GM18519 (cell line): ENCODE measurements around the gene A2ML1.
"Not testable (repeated sequence)": the region's sequence is repeated elsewhere in the genome, so short reads cannot be mapped to it uniquely, and the experiment has no call there.

Experiments
- ATAC-seq: cut with Tn5 transposase; IDR thresholded peaks from one replicate; pipeline ENCODE4 v1.9.1; 2021; ENCODE audit warnings: mild to moderate bottlenecking, moderate library complexity; ENCODE audit not compliant: unreplicated experiment, low FRiP score

A2ML1 gene

GRCh38 chr12:8816448-8817050, 5.9 kb upstream of the A2ML1 start:
- no peak for ATAC-seq

DNA sequence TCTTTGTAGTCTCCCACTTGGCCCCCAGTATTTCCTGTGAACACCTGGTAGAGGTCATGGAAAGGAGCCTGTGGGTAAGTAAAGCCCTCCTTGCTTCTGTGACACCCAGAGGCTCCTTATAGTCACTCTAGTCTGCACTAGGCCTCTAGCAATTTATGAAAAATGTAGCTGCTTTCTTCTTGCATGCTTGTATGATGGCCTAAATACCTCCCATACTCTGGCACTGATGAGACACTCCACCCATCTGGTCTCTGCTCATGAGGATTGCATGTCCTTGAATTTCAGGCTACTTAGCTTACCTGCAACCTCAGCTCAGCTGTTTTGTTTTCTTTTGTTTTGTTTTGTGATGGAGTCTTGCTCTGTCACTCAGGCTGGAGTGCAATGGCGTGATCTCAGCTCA, 4.6 kb upstream of the A2ML1 start:
- no peak for ATAC-seq

DNA sequence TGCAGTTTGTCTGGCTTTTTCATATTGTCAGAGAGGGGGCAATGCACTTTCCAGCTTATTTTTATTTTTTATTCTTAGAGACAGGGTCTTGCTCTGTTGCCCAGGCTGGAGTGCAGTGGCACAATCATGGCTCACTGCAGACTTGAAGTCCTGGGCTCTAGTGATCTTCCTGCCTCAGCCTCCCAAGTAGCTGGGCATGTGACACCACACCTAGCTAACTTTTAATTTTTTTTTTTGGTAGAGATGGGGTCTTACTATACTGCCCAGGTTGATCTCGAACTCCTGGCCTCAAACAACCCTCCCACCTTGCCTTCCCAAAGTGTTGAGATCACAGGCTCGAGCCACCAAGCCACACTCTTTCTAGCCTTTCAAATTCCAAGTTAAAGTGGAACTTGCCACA, 3.9 kb upstream of the A2ML1 start:
- ATAC-seq: no peak

DNA sequence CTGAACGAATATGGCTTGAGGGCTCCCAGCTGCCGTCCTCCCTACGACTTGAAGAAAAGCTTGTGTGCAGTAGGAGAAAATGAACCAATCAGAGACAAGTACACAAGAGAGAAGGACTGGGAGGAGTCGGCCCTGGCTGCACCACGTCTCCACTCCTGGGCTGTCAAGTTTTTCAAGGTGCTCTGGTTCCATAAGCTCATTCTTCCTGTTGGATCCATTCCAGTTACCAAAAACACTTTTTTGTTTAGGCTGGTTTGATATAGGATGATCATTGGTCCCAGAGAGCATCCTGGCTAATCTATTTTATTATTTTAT, 2.8 kb upstream of the A2ML1 start:
- ATAC-seq: no peak

DNA sequence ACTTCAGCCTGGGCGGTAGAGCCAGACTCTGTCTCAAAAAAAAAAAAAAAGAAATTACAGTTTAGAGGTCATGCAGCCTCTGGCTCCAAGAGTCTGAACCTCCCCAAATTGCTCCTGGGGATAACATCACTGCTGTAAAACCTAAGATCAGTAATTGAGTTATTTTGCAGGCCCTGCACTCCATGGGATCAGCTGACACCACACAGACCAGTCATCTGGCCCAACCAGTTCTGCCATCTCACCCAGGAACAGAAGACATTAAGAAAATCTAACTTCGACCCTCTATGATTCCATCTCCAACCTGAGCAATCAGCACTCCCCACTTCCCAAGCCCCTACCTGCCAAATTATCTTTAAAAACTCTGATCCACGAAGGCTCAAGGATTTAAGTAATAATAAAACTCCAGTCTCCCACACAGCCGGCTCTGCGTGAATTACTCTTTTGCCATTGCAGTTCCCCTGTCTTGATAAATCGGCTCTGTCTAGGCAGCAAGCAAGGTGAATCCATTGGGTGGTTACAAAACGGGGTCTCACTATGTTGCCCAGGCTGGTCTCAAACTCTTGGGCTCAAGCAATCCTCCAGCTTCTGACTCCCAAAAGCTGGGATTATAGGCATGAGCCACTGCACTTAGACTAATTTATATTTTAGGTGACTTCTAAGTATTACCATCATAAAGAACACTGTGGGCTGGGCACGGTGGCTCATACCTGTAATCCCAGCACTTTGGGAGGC, 1.6 kb upstream of the A2ML1 start:
- ATAC-seq: not testable (repeated sequence)

- no peak for ATAC-seq
Measured at GRCh38 chr12:8821591-8821990, 830 bp upstream of the A2ML1 start.

DNA sequence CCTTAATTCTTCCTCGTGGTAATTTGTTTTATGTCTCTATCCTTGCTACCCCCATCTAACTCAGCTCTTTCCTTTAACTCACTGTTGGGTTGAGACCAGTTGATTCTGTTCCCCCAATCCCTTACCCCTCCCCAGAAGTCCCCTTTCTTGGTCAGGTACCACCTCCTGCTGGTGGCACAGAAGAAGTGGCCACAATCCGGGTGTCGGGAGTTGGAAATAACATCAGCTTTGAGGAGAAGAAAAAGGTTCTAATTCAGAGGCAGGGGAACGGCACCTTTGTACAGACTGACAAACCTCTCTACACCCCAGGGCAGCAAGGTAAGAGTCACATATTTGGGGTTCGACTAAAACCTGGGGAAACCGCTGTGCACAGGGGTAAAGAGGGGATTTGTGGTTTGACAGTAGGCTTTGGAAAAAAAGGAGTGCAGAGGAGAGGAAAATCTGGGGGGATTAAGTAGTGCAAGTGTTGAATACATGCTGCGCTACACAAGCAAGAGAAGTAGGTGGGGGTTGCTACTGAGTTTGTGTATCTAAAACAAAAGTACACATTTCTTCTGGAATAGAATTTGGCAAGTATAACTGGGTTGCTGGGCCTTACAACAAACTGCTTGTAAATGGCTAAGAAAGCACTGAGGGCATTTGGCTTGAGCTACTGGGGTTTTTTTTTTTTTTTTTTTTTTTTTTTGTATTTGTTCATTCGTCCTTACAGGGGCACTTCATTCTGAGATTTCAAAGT, 1.3 kb downstream of the A2ML1 start:
- ATAC-seq: no peak

DNA sequence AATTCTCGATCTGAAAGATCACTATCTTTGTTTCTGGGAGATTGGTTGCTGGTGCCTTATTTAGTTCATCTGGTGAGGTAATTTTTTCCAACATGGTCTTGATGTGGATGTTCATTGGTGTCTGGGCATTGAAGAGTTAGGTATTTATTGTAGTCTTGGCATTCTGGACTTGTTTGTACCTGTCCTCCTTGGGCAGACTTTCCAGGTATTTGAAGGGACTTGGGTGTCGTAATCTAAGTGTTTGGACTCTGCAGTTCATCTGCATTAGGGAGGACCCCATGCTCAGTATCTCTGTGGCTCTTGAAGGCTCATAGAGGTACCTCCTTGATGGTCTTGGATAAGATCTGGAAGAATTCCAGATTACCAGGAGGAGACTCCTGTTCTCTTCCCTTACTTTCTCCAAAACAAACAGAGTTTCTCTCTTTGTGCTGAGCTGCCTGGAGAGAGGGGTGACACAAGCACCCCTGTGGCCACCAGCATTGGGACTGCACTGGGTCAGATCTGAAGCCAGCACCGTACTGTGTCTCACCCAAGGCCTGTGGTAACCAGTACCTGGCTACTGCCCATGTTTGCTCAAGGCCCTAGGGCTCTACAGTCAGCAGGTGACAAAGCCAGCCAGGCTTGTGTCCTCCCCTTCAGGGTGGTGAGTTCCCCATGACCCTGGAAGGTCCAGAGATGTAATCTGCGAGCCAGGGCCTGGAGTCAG, 5.3 kb downstream of the A2ML1 start:
- no peak for ATAC-seq

DNA sequence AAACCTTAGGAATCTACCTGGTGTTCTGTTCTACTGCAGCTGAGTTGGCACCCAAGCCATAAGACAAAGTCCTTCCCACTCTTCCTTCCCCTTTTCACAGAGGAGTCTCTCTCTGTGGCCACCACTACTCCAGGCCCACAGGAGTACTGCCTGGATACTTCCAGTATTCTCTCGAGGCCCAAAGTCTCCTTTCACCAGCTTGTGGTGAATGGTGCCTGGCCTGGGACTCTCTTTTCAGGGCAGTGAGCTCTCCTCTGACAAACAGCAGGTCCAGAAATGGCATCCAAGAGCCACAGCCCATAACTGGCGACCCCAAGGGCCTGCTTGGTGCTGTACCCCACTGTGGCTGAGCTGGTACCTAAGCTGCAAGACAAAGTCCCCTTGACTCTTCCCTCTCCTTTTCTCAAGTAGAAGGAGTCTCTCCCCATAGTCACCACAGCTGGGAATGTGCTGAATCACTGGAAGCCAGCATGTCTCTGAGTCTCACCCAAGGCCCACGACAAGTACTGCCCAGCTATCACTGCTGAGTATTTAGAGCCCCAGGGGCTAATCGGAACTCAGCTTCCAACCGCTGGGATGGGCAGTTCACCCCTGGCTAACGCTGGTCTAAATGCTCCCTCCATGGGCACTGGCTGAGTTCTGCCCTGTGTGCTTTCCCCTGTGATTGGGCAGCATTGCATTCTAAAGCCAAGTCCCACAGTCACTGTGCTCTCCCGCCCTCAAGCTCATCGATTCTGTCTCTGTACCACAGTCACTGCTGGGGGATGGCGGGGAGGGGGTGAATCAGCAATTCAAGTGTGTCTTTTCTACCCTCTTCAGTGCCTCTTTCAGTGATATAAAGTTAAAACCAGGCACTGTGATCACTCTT, 6.1 kb downstream of the A2ML1 start:
- ATAC-seq: no peak

DNA sequence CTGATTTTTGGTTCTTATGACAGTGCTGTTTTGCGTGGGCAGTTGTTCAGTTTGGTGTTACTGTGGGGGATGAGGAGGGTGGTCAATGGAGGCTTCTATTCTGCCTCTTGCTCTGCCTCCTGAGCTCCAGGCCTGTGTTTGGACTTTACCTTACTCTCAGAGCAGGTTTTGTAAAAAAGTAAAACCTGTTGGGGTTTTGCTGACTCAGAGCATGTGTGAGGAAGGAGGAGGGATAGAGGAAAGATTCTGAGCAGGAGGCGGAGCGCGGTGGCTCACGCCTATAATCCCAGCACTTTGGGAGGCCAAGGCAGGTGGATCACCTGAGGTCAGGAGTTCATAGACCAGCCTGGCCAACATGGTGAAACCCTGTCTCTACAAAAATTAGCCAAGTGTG, 6.7 kb downstream of the A2ML1 start:
- ATAC-seq: no peak

- ATAC-seq: no peak
Measured at GRCh38 chr12:8829621-8830020, 7.2 kb downstream of the A2ML1 start.

DNA sequence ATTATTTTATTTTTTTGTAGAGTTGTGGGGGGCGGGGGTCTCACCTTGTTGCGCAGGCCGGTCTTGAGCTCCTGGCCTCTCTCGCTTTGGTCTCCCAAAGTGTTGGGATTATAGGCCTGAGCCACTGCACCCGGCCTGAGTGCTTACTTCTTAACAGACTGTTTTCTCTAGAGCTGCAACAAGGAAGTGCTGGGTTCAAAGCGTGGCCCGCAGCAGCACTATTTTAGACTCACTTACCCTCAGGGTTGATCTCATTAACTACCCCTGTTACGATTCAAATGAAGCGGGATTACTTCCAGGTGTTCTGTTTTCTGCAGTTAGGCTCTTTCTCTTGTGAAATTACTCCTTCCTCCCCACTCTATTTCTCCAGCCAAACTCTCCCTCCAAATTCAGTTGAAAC, 8.7 kb downstream of the A2ML1 start:
- no peak for ATAC-seq

DNA sequence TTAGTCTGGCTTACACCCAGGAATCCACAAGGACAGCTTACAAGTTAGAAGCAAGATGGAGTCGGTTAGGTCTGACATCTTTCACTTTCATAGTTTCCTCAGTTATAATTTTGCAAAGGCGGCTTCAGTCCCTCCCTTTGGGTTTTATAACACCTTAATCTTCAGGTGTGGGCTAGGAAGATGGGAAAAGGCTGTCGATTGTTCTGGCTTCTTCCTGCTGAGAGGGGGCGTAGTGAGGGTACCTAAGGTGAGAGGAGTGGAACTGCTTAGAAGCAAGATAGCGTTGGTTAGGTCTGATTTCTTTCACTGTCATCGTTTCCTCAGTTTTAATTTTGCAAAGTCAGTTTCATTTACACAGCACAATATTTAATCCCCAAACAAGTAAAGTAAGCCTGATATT, 10.1 kb downstream of the A2ML1 start:
- ATAC-seq: no peak

DNA sequence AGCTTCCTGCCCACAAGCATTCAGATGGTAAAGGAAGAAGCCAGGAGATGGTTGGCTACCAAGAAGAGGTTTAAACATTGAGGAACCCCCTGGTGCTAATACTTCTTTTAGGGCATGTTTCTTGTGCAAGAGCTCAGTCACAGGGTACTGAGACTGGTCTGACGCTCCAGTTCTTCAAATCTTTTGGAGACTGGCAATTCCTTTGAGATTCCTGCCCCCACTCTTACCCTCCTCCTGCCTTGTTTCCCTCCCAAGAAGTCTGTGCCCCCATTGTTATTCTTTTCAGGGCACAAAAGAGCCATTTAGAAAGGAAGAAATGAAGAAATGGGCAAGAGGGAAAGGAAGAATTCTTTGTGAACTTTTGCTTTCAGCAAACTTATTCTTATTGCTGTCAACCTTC, 11.8 kb downstream of the A2ML1 start:
- ATAC-seq: no peak

GRCh38 chr12:8837291-8837690, 14.9 kb downstream of the A2ML1 start:
- no peak for ATAC-seq

DNA sequence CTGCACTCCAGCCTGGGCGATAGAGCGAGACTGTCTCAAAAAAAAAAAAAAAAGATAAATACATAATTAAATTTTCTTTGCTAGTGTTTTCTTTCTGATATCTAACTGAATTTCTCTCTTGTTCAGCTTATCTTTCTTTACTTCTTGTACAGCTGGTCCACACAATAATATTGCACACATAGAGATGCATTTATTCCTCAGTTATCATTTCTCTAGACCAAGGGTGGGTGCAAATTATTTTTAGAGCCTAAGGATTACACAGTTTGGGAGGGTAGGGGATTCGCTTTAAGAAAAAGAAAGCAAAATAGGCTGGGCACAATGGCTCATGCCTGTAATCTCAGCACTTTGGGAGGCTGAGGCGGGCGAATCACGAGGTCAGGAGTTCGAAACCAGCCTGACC, 17.9 kb downstream of the A2ML1 start:
- no peak for ATAC-seq

DNA sequence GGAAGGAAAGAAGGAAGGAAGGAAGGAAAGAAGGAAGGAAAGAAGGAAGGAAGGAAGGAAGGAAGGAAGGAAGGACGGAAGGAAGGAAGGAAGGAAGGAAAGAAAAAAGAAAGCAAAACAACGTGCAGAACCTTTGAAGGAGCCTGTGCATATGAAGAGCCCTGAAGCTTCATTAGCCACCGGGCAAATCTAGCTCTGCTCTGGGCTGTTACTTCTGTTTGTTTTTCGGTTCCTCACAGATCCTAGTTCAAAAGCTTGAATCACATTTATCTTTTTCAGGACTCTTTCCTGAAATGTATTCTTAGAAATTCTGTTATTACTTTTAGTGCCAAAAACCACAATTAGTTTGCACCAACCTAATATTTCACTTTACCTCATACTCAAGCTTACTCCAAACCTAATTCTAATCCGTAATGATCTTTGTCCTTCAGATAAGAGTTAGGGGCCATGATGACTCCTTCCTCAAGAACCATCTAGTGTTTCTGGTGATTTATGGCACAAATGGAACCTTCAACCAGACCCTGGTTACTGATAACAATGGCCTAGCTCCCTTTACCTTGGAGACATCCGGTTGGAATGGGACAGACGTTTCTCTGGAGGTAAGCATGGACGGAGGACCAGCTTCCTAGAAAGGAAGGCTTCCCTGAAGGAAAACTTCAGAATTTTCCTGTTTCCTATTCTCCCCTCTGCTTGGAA, 18.7 kb downstream of the A2ML1 start:
- ATAC-seq: no peak

GRCh38 chr12:8841778-8842177, 19.4 kb downstream of the A2ML1 start:
- no peak for ATAC-seq

GRCh38 chr12:8844665-8845064, 22.2 kb downstream of the A2ML1 start:
- no peak for ATAC-seq

DNA sequence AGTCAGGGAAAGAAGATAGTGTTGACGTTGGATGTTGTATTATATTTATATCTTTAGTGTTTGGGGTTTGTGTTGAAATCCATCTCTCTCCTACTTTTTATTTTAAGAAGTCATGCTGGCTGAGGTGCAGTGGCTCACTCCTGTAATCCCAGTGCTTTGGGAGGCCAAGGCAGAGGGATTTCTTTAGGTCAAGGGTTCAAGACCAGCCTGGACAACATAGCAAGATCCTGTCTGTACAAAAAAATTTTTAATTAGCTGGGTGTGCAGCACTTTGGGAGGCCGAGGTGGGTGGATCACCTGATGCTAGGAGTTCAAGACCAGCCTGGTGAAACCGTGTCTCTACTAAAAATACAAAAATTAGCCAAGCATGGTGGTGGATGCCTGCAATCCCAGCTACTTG, 23.9 kb downstream of the A2ML1 start:
- no peak for ATAC-seq
